Endothelial cell of hepatic sinusoid (primary cell): ENCODE data around the gene LRFN3.
"Not testable (repeated sequence)": the region's sequence is repeated elsewhere in the genome, so short reads cannot be mapped to it uniquely, and the experiment has no call there.

Experiments used
- in situ Hi-C: cut with HindIII; loops from 2 replicates; pipeline ENCODE4 v1.10.0; 2017; ENCODE audit warnings: low sequenced_read_pairs

LRFN3 gene

GRCh38 chr19:35937345-35938281, 1.4 kb downstream of the LRFN3 start:
- in situ Hi-C loops = no loop called here

- in situ Hi-C loops = no loop called here
Measured at GRCh38 chr19:35938282-35939224, 2.4 kb downstream of the LRFN3 start.

- in situ Hi-C loops = no loop called here
Measured at GRCh38 chr19:35939307-35940077, 3.3 kb downstream of the LRFN3 start.

DNA sequence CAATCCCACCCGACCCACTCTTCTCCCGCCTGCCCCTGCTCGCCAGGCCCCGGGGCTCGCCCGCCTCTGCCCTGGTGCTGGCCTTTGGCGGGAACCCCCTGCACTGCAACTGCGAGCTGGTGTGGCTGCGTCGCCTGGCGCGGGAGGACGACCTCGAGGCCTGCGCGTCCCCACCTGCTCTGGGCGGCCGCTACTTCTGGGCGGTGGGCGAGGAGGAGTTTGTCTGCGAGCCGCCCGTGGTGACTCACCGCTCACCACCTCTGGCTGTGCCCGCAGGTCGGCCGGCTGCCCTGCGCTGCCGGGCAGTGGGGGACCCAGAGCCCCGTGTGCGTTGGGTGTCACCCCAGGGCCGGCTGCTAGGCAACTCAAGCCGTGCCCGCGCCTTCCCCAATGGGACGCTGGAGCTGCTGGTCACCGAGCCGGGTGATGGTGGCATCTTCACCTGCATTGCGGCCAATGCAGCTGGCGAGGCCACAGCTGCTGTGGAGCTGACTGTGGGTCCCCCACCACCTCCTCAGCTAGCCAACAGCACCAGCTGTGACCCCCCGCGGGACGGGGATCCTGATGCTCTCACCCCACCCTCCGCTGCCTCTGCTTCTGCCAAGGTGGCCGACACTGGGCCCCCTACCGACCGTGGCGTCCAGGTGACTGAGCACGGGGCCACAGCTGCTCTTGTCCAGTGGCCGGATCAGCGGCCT, 4.1 kb downstream of the LRFN3 start:
- in situ Hi-C loops = no loop called here

GRCh38 chr19:35940839-35941238, 4.7 kb downstream of the LRFN3 start:
- in situ Hi-C loops = no loop called here

GRCh38 chr19:35942235-35942634, 6.1 kb downstream of the LRFN3 start:
- in situ Hi-C loops = no loop called here

DNA sequence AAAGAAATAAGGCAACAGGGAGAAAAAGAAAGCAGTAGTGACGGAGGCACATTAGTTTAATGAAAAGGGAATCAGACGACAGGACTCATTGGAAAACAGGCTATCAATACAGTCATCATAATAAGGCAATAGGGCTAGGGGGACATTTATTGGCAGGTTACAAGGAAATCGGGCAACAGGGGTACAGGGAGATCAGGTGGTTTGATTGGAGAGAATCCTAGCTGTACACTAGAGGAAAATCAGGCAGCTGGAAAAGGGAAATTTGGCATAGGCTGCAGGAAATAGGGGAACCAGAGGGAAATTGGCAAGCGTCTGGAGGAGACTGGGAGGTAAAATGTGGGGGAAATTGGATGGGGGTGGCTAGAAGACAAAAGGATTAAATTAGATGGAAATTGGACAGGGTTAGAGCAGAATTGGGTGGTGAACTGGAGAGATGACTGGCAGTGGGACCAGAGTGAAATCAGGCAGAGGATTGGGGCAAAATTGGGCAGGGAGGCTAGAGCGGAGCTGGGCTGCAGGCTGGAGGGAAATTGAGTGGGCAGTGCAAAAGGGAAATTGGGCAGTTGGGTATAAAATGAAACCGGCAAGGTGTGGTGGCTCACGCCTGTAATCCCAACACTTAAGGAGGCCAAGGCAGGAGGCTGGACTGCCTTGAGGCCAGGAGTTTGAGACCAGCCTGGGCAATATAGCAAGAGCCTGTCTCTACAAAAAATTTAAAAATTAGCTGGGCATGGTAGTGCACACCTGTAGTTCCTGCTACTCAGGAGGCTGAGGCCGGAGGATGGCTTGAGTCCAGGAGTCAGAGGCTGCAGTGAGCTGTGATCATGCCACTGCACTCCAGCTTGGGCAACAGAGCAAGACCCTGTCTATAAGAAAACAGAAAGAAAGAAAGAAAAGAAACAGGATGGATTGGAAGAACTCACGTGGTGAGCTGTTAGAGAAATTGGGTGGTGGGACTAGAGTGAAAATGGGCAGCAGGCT, 7.4 kb downstream of the LRFN3 start:
- in situ Hi-C loops = no loop called here

- in situ Hi-C loops = no loop called here
Measured at GRCh38 chr19:35944556-35944955, 8.4 kb downstream of the LRFN3 start.

DNA sequence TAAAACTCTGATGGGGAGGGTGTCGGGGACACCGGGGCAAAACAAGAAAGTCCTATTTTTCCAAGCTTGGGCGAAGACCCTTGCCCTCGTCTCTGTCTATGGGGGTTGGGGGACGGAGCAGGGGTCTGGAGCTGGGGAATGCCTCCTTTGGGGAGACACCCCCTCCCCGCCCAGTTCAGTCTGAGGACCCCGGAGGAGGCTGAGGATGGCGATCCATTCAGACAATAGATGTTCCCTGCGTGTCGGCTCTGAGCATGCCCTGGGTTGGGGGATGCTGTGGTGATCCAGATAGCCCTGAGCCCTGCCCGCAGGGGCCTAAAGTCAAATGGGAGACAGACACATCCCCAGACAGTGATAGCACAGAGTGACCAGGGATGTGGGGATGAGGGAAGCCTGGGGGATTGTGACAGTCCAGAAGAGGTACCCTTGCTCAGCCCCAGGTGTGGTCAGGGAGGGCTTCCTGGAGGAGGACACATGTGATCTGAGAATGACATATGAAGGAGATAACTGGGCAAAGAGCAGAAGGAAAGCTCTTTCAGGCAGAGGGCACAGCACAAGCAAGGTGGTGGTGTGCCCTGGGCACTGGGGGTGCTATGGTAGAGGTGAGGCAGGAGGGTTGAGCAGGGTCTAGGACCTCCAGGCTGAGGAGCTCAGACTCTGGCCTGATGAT, 9.1 kb downstream of the LRFN3 start:
- in situ Hi-C loops = no loop called here

DNA sequence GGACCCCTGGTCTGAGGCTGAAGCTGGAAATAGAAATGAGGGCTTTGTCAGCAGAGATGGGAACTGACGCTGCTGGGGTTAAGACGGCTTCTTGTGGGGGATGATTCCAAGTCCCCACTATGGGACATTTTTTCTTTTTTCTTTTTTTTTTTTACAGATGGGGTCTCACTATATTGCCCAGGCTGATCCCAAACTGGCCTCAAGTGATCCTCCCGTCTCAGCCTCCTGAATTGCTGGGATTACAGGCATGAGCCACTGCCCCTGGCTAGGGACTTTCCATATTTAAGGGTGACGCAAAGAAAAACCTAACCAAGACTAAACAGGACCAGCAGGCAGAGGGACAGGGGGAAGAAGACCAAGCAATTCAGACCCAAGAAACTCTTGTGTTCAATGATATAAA, 10.0 kb downstream of the LRFN3 start:
- in situ Hi-C loops = no loop called here

DNA sequence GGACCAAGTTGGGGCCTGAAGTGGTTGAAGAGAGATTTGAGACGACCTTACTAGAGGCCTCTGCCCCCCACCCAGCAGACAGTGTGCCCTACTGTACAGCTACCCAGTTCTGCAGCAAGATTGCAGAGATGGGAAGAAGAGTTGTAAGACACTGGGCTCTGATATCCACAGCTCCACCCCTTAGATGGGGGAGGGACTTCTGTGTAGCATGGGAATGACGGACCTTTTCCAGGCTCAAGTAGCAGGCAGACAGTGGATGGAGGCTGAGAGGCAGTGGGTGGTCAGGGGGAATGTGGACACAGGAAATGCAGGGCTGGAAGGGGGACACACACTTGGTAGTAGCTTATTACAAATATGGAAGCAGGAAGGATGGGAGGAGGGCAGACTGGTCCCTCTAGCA, 13.0 kb downstream of the LRFN3 start:
- in situ Hi-C loops = no loop called here

GRCh38 chr19:35955881-35956634, 19.9 kb downstream of the LRFN3 start:
- in situ Hi-C loops = no loop called here

- in situ Hi-C loops = not testable (repeated sequence)
Measured at GRCh38 chr19:35957411-35957810, 21.2 kb downstream of the LRFN3 start.

- in situ Hi-C loops = no loop called here
Measured at GRCh38 chr19:35958660-35959039, 22.5 kb downstream of the LRFN3 start.

DNA sequence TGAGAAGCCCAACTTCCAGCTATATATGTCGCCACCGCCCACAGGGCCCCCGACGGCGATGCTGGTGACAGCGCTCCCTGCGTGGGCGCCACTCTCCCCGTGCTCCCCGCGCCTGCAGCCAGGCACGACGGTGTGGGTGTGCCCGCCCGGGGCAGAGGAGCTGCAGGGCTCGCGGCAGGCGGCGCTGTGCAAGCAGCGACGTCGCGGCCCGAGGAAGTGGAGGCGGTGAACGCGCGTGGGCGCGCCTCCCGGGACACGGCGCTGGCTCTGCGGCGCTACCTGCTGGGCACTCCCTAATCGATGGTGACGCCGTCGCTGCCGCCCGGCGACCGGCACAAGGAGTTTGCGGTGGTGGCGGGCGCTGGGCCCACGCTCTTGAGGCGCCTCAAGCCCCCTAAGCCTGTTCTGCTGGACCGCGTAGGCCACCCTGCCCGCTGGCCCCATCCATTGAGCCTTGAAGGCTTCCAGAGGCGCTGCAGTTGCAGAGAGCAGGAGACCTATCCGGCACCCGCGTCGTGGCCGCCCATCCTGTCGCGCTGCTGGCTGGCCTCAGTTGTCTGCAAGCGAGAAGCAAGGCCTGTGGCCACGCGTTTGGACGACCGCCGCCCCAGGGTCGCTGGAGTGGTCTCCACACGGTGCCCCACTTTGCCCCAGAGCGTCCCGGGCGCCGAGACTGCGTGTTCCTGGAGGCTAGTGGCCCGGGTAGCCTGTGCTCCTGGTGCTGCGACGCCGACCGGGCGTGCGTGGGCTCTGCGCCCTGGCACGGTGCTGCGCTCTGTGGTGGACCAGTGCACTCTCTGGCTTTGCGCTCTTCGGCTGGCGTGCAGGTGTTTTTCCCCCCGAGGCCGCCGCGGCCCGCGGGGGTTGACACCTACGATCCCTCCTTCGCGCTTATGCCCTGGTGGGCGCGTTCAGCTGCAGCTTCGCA, 23.1 kb downstream of the LRFN3 start:
- in situ Hi-C loops = no loop called here

DNA sequence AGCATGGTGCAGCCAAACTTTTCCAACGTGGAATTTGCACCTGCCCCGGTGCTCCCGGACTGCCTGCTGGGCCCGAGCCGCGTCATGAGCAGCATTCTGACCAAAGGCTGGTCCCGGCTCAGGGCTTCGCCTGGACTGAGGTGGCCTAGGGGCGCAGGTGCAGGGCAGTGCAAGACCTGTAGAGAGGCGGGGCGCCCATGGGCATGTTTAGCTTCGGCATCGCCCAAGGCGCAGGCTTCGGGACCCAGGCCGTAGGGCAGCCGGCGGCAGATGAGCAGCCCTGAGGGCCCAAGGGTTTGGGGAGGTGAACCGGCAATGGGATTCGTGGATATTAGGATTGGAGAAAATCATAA, 23.8 kb downstream of the LRFN3 start:
- in situ Hi-C loops = loop anchor here (10.0 kb wide), 1 partner anchor 125 kb away; no protein-coding TSS in a partner anchor
